Neural cell (in vitro differentiated cells): ENCODE data around the gene ST6GALNAC2.

Source experiments
- POLR2AphosphoS5 ChIP-seq: IDR thresholded peaks from 2 replicates; pipeline ENCODE4 v1.6.1; 2012
- TF ChIP-seq, protein P1 (sequence below): fragments of 450-650 bp; IDR thresholded peaks from 2 replicates; pipeline ENCODE4 v1.5.1; 2014; ENCODE audit warnings: antibody characterized with exemption, mild to moderate bottlenecking, moderate library complexity; ENCODE audit not compliant: poor library complexity, severe bottlenecking

DNA sequence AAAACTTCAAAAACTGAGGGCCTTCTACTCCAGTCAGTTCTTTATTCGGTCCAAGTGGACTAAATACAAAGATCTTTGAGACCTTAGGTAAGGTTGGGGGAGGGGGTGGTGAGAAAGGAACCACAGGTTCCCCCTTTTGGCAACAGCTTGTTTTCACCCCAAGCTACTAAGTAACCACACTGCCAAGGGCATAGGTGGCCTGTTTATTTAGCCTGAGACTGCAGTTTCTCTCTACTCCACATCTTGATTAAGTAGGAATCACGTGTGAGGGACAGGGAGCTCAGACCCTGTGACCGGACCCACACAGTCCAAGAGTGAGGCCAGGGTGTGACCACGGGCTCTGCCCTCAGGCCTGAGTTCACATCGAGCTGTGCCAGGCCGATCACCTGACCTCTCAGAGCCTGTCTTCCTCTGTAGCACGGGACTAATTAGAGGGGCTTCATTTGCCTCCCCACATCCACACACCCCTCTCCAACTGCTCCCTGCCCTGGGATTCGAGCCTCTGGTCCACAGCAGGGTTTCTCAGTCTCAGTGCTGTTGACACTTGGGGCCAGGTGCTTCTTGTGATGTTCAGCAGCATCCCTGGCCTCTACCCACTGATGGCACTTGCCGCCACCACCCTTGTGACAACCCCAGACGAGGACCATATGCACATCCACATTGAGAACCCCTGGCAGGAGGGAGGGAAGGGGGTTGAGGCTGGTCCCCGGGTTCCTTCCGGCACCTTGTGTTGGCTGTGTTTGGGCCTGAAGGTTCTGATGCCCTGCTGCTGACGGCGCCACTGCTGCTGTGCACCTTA lies 17.8 kb downstream of the ST6GALNAC2 start:
- TF ChIP-seq, protein P1, sequence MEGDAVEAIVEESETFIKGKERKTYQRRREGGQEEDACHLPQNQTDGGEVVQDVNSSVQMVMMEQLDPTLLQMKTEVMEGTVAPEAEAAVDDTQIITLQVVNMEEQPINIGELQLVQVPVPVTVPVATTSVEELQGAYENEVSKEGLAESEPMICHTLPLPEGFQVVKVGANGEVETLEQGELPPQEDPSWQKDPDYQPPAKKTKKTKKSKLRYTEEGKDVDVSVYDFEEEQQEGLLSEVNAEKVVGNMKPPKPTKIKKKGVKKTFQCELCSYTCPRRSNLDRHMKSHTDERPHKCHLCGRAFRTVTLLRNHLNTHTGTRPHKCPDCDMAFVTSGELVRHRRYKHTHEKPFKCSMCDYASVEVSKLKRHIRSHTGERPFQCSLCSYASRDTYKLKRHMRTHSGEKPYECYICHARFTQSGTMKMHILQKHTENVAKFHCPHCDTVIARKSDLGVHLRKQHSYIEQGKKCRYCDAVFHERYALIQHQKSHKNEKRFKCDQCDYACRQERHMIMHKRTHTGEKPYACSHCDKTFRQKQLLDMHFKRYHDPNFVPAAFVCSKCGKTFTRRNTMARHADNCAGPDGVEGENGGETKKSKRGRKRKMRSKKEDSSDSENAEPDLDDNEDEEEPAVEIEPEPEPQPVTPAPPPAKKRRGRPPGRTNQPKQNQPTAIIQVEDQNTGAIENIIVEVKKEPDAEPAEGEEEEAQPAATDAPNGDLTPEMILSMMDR, result no peak
- no peak for TF ChIP-seq POLR2AphosphoS5
